Stimulated activated CD8-positive, alpha-beta memory T cell treated with anti-CD3 and anti-CD28 coated beads, Interleukin-4, amount 100 ng/mL, for 24 hours (primary cell): ENCODE results near the gene GNAL.

ENCODE experiments used
- DNase-seq: peaks from one replicate; pipeline ENCODE4 v3.0.0-alpha.2; 2020; ENCODE audit warnings: low read depth

GNAL gene

DNA sequence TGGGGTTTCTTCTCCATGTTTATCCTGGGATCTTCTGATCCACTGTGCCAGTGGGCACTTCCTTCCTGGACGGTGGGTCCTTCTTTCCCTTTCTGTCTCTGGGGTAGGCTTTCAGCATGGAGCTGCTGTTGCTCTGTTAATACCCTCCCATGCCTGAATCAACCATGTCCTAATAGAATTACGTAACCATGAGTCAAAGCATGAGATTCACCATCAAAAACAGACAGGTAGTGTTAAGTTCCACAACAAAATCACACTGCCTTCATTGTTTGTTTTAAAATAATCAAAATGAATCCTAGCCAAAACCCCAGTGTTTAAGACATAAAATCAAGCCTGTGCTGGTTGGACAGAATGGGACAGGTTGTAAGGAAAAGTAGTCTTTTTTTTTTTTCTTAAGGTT lies 37.5 kb downstream of the GNAL start:
- DNase-seq = no peak

DNA sequence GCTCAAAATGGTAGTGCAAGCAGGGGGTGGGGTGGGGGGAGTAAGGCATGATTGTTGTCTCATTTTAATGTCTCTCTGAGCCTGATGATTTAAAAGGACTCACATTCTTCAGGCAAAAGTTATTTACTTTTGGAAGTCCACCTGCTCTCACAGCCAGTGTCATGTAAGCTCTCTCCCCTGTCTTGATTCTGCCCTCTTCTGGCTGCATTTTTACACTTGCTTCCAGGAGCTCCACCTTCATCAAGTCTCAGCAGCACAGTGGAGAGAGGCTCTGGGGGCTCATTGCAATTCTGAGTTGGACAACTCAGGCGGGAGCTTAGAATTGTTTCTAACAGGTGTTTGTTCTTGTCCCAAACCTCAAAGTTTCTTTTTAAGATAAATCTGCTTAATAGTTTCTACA lies 39.2 kb downstream of the GNAL start:
- no peak for DNase-seq

DNA sequence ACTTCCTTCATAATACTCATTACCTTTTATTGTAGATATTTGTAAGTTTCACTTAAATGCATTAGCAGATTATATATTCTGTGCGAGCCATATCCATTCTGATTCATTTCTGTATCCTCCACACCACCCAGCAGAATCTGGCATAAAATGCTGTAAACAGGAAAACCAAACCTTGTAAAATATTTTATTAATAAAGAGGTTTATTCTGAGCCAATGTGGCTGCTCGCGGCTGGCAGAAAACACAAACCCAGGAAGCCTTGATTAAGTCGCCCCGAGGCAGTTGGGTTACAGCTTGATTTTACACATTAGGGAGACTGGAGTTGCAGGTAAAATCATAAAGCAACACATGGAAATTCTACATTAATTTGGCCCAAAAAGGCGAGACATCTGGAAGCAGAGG lies 40.5 kb downstream of the GNAL start:
- no peak for DNase-seq

DNA sequence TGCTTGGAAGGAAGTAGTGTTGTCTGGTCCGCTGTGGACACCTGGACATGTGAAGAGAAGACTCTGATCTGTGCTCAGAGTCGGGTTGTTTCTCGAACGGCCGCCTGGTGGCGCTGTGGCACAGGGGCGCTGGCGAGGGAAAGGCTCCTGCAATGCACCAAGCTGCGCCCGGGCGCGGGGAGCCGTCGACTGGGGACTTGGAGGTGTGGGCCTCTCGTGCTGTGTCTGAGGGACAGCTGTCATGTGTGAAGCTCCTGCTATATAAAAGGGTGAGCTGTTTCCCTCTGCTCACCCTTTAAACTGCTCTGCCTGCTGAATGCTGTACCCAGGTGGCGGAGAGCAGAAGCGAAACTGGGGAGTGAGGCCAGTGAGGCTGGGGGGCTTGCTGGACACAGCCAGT lies 44.0 kb downstream of the GNAL start:
- DNase-seq = peak; percentile 47

DNA sequence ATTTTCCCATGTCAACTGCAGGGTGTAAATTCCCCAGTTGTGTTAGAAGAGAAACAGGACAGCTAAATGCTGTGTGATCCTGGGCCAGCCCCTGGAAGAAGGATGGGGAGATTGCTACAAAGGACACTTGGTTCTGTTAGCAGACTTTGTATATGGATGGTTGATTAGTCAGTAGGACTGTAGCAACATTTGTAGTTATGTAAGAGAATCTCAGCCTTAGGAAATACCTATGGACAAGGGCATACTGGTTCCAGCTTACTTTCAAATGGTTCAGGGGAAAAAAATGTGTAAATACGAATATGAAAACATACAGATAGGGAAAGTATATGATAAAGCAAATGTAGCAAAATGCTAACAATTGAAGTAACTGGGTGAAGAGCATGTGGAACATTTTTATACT lies 47.6 kb downstream of the GNAL start:
- DNase-seq = no peak

DNA sequence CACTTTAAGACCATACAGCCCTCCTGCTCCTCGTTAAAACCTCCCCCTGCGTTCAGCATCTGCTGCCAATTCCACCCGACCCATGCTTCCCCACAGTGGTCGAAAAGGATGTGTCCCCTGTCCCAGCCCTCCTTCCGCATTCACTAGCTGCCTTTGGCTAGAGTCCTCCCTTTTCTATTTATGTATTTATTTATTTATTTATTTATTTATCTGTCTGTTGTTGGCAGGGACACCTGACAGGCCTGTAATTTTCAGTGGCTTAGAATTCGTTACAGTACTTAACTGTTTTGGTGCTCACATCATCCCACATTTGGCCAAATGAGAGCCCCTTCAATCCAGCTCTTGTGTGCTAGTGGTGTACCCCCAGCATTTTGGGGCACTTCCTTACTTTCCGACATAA lies 50.8 kb downstream of the GNAL start:
- DNase-seq = no peak

DNA sequence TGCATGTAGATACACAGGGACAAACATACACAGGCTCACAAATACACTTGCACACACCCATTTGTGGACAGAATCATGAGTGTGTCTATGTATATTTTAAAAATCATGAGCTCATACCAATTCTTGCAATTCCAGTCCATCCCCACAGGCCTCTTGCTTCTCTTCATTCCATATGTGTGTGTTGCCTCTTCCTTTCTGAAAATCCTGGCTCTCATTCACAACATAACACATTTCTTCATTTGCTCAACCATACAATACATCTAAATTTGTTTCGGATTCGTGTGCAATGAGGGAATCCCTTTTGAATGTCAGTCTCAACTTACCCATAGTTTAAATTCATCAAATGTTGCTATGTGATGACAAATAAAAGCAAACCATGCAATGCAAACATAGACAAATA lies 51.4 kb downstream of the GNAL start:
- DNase-seq = no peak

DNA sequence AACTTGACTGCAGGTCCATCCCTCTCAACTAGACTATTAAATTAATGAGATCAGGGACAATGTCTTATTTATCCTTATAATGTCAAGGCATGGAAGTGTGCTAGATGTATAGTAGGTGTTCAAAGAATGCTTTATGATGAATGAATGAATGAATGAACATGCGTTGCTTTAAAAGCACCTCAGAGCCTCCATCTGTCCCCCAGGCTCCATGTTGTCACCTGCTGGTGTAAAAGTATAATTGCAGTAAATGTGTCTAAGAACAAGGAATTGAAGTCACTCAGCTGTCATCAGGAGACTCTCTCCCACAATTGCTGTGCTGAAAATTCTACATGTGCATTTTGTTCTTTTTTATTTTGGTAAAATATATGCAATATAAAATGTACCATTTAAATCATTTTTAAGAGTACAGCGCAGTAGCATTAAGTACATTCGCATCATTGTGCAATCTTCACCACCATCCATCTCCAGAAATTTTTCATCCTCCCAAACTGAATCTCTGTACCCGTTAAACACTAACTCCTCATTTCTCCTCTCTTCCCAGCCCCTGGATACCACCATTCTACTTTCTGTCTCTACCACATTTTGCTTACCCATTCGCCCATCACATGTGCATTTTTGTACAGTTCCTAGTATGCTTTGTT lies 52.6 kb downstream of the GNAL start:
- no peak for DNase-seq

DNA sequence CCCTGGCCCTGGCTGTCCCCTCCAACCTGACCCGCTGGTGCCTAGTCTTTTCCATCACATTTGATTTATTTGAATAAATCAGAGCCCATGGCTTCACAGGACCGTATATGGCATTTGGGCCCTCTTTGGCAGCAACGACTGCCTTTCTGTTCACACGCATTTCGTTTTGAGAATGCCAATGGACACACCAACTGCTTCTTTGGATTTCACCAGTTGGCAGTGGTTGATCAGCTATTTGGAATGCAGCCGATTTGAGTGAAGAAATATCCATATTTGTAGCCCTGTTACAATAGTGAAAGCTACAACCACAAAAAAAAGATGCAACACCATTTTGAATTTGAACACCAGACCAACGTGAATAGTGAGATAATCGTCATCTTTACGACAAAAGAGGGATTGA lies 56.5 kb downstream of the GNAL start:
- DNase-seq = no peak

DNA sequence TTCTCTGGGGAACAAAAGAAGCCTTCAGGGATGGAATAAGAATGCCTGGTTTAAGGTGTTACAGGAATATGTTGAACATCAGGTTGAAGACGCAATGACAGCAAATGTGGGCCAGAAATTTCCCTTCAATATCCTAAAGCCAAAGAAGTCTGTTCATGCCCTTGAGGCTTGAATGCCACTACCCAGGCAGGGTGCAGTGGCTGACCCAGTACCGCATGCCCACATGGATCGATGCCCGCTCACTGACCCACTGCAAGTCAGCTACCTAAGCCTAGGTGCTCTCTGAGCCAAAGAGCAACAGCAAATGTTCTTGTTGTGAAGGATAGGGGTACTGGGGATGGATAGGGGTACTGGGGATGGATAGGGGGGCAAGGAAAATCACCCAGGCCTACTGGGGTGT lies 58.2 kb downstream of the GNAL start:
- DNase-seq = no peak

DNA sequence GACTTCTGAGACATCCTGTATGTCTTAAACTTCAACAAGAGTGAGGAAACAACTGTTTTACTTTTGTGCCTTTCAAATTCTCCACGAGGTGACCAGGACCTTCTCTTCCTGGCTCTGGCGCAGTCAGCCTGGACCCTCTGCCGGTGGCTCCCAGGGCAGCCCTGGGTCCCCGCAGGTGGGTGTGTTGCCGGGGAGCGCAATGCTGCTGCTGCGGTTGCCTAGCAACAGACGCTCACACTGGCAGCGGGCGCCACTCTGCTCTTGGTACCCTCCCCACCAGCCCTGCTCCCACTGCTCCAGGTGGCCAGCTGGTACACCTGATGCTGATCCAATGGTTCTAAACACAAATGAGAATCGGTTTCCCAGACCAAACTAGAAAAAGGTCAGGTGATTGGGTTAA lies 58.7 kb downstream of the GNAL start:
- no peak for DNase-seq

DNA sequence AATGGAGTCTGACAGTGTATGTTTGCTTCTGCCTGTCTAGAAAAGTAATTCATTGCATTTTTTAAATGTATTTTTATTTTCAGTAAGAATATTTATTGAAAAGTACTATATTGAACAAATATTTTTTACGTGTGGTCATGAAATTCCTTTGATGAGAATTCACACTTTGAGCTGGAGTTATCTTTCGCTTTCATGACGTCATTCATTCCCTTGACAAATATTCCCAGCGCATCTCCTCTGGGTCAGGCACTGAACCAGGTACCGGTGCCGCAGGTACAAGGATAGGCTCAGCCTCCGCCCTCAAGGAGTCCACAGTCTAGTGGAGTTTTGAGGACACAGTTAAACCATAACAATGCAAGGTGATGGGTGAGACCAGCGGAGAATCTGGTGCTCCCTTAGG lies 60.2 kb downstream of the GNAL start:
- no peak for DNase-seq

DNA sequence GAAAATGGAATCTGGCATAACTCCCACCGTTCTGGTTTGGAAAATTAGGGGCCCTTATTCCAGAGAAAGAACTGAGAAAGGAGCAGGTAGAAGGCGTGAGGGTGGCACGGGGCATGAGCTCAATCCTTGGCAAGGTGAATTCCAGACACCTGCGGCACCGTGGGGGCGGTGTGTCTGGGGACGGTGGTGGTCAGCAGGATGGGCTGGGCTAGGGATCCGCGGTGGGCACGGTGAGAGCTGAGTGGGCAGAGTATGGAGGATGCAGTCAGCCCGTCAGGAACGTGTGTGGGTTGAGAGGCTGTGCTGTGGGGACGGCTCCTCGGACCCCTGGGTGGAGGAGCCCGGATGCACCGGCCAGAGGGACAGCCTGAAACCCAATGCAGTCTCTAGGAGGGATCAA lies 61.1 kb downstream of the GNAL start:
- no peak for DNase-seq

DNA sequence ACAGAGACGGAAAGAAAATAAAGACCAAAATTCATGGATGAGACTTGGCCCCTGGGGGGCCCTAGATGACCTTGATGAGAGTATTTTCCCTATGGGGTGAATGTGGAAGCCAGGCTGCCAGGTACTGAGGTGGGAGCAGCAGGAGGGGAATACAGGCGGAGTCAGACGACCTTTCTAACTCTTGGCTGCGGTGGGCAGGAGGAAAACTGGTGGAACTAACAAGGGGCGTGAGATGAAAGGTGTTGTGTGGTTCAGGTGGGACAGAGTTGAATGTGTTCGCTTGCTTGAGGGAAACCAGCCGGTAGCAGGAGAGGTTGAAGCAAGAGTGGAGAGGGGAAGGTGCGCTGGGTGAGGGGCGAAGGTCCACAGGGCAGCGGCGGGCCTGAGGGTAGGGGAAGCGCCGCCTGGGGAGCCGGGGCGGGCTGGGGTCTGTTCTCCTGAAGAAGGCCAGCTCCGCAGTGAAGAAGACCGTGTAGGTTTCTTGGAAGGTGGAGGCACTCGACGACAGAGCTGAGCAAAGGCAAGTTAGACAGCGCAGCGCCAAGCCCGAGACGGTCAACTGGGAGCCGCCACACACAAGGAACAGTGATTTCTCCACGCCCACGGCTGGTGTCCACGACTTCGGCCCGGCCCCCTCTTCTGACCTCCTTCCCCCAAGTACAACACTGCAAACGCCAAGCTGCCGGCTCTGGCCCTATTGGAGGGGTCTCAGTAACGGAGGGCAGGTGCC lies 61.7 kb downstream of the GNAL start:
- DNase-seq = no peak

DNA sequence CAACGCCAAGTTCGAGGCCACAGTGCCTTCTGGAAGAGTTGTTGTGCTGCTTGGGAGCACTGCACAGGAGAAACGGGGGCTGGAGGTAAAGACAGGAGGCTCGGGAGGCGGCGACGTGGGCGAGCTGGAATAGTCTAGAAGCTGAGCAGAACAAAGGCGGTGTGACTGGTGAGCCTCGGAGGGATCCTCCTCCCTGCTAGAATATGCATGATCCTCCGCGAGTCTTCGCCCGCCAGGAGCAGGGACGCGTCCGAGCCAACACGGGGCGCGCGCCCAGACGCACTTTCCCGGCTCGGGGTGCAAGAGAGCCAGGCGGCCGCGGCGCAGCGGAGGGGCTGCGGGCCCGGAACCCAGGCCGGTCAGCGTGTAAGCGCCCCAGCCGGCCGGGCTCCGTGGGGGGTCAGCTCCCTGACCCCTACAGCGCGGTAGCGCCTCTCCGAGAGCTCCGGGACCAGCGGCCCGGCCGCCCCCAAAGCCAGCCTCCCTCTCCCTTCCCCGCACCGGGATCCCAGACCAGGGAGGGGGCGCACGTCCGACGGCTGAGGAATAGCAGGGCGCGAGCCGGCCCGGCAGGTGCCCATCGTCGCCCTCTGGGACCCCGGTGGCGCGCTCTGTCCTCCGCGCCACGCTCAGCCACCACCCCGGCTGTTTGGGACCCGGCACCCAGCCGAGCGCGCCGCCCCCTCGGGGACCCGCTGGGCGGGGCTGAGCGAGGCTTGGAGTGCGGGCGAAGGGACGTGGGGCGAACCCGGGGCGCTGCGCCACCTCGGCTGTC lies 62.5 kb downstream of the GNAL start:
- no peak for DNase-seq

DNA sequence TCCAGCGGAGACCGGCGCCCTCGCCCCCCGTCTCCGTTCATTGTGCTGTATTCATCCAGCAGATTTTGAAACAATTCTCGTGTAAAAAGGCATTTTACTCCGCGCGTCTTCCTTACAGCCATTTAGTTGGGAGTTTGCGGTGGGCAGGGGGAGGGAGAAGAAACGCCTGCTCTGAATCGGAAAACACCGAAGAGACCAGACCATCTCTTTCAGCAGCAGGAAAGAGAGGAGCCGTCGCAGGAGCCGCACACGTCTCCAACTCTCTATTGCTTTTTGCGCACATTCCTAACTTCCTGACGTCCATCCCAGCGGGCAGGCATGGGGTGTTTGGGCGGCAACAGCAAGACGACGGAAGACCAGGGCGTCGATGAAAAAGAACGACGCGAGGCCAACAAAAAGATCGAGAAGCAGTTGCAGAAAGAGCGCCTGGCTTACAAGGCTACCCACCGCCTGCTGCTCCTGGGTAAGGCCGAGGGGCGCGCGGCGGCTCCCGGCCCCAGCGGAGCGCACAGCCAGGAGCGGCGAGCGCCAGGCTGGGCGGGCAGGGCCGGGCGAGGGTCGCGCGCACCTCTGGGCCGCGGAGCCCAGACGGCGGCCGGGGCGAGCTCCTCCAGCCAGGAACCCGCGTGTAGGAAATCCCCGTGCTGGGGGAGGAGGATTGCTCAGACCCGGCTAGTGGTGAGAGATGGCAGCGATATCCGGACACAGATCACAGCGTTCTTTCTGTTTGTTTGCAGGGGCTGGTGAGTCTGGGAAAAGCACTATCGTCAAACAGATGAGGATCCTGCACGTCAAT lies 63.2 kb downstream of the GNAL start:
- no peak for DNase-seq

DNA sequence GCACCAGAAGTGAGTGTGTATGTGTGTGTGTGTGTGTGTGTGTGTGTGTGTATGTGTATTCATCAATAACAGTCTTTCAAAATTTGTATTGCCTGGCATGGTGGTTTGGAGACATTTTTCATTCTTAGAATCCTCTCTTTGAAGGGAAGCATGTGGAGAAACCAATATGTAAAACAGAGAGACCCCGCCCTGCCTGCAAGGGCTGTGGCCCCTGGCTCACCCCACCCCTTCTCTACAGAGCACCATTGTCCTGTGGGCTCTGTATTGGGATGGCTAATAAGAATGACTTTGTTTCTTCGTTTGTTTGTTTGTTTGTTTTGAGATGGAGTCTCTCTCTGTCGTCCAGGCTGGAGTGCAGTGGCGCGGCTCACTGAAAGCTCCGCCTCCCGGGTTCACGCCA lies 65.9 kb downstream of the GNAL start:
- DNase-seq = no peak

DNA sequence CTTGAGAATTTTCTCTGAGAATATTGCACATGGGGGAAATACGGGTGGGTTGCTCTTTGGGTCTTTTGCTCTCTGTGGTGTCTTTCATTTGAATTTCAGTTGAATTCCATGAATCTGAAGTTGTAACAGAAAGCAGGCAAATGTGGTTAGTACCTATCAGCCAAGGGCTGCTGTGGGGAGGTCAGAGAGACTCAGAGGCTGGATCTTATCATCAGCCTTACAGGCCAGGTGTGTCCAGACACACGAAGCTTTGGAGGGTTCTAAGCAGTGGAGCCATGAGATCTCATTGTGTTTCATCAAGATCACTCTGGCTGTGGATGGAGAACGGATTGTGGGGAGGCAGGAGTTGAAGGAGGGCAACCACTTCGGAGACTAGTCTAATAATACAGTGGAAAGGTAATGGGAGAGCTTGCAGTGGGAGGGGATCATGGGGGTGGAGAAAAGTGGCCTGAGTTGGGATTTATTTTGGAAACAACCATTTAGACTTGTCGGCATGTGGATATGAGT lies 68.1 kb downstream of the GNAL start:
- DNase-seq = no peak

DNA sequence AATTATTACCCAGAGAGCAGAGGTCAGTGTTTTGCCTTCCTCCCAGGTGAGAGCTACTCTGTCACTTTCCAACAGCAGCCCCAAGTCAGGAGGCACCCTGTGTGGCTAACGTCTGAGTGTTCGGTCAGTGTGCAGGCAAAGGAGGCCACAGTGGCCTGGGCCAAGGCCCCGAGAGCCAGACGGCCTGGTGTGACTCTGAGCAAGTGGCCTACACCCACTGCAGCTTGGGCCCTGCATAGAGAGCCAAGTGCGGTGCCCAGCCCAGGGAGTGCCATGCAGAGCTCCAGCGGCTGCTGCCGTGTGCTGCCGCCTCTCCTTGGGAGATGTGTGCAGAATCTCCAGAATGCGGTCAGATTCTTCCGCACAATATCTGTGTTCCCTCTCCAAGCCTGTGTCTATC lies 70.4 kb downstream of the GNAL start:
- no peak for DNase-seq

DNA sequence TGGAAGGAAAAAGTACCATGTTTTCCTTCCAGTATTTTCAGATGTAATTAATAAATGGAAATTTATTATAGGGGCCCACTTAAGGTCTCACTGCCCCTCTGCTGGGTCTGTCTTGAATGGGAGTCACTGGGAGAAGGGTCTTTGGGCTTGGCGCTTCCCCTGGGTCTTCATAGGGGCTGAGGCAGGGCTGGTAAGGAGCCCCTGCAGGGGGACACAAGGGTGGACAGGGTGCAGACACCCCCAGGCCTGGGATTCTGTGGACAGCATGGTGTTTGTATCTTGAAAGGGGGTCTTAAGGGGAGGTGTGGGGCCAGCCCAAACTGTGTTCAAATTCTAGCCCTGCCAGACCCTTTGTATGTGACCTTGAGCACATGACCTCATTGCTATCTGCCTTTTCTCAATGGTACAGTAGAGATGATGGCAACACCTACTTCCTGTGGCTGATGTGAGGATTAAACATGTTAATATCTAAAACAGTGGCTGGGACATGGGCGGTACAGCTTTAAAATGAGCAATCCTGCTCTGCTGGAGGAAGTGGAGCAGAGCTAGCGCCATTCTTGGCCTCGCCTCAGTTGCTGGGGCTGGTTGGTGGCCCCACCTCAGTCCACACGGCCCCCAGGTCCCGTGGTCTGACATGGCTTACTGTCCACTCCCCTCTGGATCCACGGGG lies 71.6 kb downstream of the GNAL start:
- DNase-seq = no peak

DNA sequence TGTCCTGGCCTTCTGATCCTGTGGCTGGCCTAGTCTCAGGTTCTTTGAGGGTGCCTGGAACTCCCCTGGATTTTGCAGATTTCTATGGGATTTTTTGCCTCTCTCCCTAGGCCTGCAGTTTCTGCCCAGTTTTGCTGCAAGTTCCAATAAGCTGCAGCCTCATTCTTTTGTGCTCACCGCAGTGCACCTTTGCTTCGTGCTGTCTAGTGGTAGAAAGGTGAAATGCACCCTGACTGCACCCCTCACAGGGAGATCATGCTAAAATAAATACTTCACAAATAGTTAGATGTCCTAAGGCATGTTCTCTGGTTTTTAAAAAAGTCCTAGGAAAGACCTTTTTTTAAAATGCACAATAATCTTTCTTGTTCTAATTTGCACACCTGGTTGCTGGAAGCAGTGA lies 72.5 kb downstream of the GNAL start:
- no peak for DNase-seq

DNA sequence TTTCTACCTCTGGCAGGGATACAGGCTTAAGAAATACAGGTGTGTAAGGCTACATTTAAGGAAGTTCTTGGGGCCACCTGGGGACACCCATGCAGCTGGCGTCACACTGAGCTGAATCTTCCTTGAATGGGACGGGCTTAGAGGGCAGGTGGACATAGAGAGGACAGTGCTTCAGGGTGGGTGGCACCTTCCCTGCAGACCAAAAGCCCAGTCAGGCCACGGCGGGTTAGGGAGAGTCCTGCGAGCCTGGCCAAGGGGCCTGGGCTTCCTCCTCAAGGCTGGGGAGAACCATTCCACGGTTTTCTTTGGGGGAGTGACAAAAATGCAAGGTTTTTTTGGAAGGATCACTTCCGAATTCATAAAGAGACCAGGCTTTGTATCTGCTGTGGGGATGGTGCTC lies 73.4 kb downstream of the GNAL start:
- no peak for DNase-seq
